Activated CD4-positive, alpha-beta memory T cell treated with anti-CD3 and anti-CD28 coated beads for 36 hours (primary cell): ENCODE data around the gene HMGA1. TPM values are rescaled to one million over a fixed set of nuclear protein-coding genes. Genes with fewer than 3 reads are reported as not detected.

ENCODE experiments used
- CTCF ChIA-PET: fragments of 350-600 bp; sonication (Branson Sonifier 250); formaldehyde crosslinking; loops from one replicate; lab custom pipeline; 2021; ENCODE audit warnings: antibody characterized with exemption, inconsistent platforms; lab: Charles Lee
- POLR2A ChIA-PET: fragments of 350-600 bp; sonication (Branson Sonifier 250); formaldehyde crosslinking; loops from one replicate; lab custom pipeline; 2021; ENCODE audit warnings: antibody characterized with exemption; lab: Charles Lee
- DNase-seq: peaks from one replicate; pipeline ENCODE4 v3.0.0-alpha.2; 2020
- H3K27ac Mint-ChIP-seq: one replicate; pipeline ENCODE4 v1.8.0; 2021; ENCODE audit warnings: mixed read lengths
- H3K27me3 Mint-ChIP-seq: one replicate; pipeline ENCODE4 v1.8.0; 2021; ENCODE audit warnings: mixed read lengths
- H3K36me3 Mint-ChIP-seq: one replicate; pipeline ENCODE4 v1.8.0; 2021; ENCODE audit warnings: mixed read lengths
- H3K4me1 Mint-ChIP-seq: one replicate; pipeline ENCODE4 v1.8.0; 2021; ENCODE audit warnings: low read depth, mixed read lengths
- H3K4me3 Mint-ChIP-seq: one replicate; pipeline ENCODE4 v1.8.0; 2021; ENCODE audit warnings: mild to moderate bottlenecking, mixed read lengths
- H3K9me3 Mint-ChIP-seq: one replicate; pipeline ENCODE4 v1.8.0; 2021; ENCODE audit warnings: mixed read lengths
- intact Hi-C: fragments of 100-400 bp; cut with micrococcal nuclease; formaldehyde crosslinking; loops from one replicate; pipeline ENCODE4 v1.15.1; 2023
- total RNA-seq, 2 experiments: library from RNA; stranded (reverse); gene quantifications; one replicate each; pipeline ENCODE4 v1.2.3, GENCODE V29; 2021

The HMGA1 gene
- total RNA-seq, 2 experiments from 2014 or later: 422 to 429 TPM

- intact Hi-C loops: loop anchor here (1.0 to 10.0 kb wide), 7 partner anchors 9 to 1889 kb away; partner anchors contain the start of genes BRD2, PHF1, SMIM29 and SNRPC
- no peaks in the 10 kb centered on the region for H3K27me3 Mint-ChIP-seq
- peak overlapping the region; percentile 93 for H3K27ac Mint-ChIP-seq
- peaks cover 22% of the 10 kb centered on the region for H3K36me3 Mint-ChIP-seq
- H3K4me1 Mint-ChIP-seq: peaks cover 32% of the 10 kb centered on the region
- ChIA-PET CTCF (interaction anchor here (1.3 to 1.8 kb wide), 2 partner anchors 13 to 53 kb away, joined by 6 to 13 read pairs; partner anchors contain the start of gene SMIM29), POLR2A (interaction anchor here (1.2 to 1.9 kb wide), 7 partner anchors 8 to 653 kb away, joined by 5 to 29 read pairs (median 6); partner anchors contain the start of genes ANKS1A, RPS10 and SMIM29)
- H3K9me3 Mint-ChIP-seq: no peaks in the 10 kb centered on the region
- DNase-seq: peak; percentile 81
- peak overlapping the region; percentile 83 for H3K4me3 Mint-ChIP-seq
Observed at GRCh38 chr6:34235307-34236130, 1.2 kb upstream of the HMGA1 start.

- DNase-seq: peak; percentile 67
- H3K4me3 Mint-ChIP-seq: peak overlapping the region; percentile 83
- H3K4me1 Mint-ChIP-seq: peaks cover 38% of the 10 kb centered on the region
- ChIA-PET CTCF (interaction anchor here (1.3 to 1.8 kb wide), 3 partner anchors 12 to 53 kb away, joined by 6 to 15 read pairs (median 13); partner anchors contain the start of gene SMIM29), POLR2A (interaction anchor here (1.2 to 1.9 kb wide), 11 partner anchors 9 to 653 kb away, joined by 3 to 29 read pairs (median 6); partner anchors contain the start of genes ANKS1A, RPS10 and SMIM29)
- peak overlapping the region; percentile 93 for H3K27ac Mint-ChIP-seq
- peaks cover 28% of the 10 kb centered on the region for H3K36me3 Mint-ChIP-seq
- H3K9me3 Mint-ChIP-seq: no peaks in the 10 kb centered on the region
- no peaks in the 10 kb centered on the region for H3K27me3 Mint-ChIP-seq
- intact Hi-C loops: loop anchor here (1.0 to 10.0 kb wide), 7 partner anchors 8 to 1889 kb away; partner anchors contain the start of genes BRD2, PHF1, SMIM29 and SNRPC
Observed at GRCh38 chr6:34236131-34236442, 586 bp upstream of the HMGA1 start.

GRCh38 chr6:34237316-34237721 is 646 bp downstream of the HMGA1 start:
- peak; percentile 48 for DNase-seq
- POLR2A ChIA-PET: interaction anchor here (1.2 to 1.9 kb wide), 14 partner anchors 10 to 651 kb away, joined by 3 to 29 read pairs (median 5); partner anchors contain the start of genes ANKS1A, RPS10 and SMIM29
- Mint-ChIP-seq H3K27ac (peak overlapping the region; percentile 93), H3K4me1 (peaks cover 50% of the 10 kb centered on the region), H3K36me3 (peaks cover 40% of the 10 kb centered on the region), H3K27me3 (no peaks in the 10 kb centered on the region), H3K4me3 (no peak overlapping the region), H3K9me3 (no peaks in the 10 kb centered on the region)
- CTCF ChIA-PET: interaction anchor here (0.6 to 1.8 kb wide), 5 partner anchors 11 to 74 kb away, joined by 3 to 15 read pairs (median 6); partner anchors contain the start of gene SMIM29
- intact Hi-C loops: loop anchor here (2.0 to 10.0 kb wide), 5 partner anchors 41 to 1887 kb away; partner anchors contain the start of genes BRD2, PHF1 and SNRPC

GRCh38 chr6:34237722-34238584 is 1.3 kb downstream of the HMGA1 start:
- peak; percentile 84 for DNase-seq
- peaks cover 47% of the 10 kb centered on the region for H3K36me3 Mint-ChIP-seq

GRCh38 chr6:34238585-34239499 is 2.2 kb downstream of the HMGA1 start:
- ChIA-PET POLR2A (no interaction called here), CTCF (no interaction called here)
- Mint-ChIP-seq H3K9me3 (no peaks in the 10 kb centered on the region), H3K36me3 (peaks cover 54% of the 10 kb centered on the region), H3K27ac (peak overlapping the region; percentile 97), H3K4me3 (peak overlapping the region; percentile 88), H3K27me3 (no peaks in the 10 kb centered on the region), H3K4me1 (peaks cover 66% of the 10 kb centered on the region)
- intact Hi-C loops: loop anchor here (5.0 to 10.0 kb wide), 4 partner anchors 518 to 1886 kb away; partner anchors contain the start of genes BRD2, PHF1 and SNRPC
- DNase-seq: peak; percentile 5

More at GRCh38 chr6:34237722-34238584, 1.3 kb downstream of the HMGA1 start:
- Mint-ChIP-seq H3K9me3 (no peaks in the 10 kb centered on the region), H3K4me3 (peak overlapping the region; percentile 88), H3K27ac (peak overlapping the region; percentile 97), H3K4me1 (peaks cover 57% of the 10 kb centered on the region), H3K27me3 (no peaks in the 10 kb centered on the region)
- ChIA-PET POLR2A (interaction anchor here (1.2 to 1.9 kb wide), 12 partner anchors 10 to 419 kb away, joined by 3 to 29 read pairs (median 6); partner anchors contain the start of genes RPS10 and SMIM29), CTCF (interaction anchor here (1.4 to 1.8 kb wide), 2 partner anchors 10 to 42 kb away, joined by 13 to 15 read pairs; partner anchors contain the start of gene SMIM29)
- intact Hi-C loops: loop anchor here (2.0 to 10.0 kb wide), 5 partner anchors 41 to 1887 kb away; partner anchors contain the start of genes BRD2, PHF1 and SNRPC

- ChIA-PET CTCF (interaction anchor here (1.1 kb wide), 1 partner anchor 43 kb away, joined by 3 read pairs; no protein-coding TSS in a partner anchor), POLR2A (interaction anchor here (1.1 kb wide), 1 partner anchor 10 kb away, joined by 3 read pairs; the partner anchor contains the start of gene SMIM29)
- peak overlapping the region; percentile 97 for H3K27ac Mint-ChIP-seq
- no peaks in the 10 kb centered on the region for H3K27me3 Mint-ChIP-seq
- H3K4me3 Mint-ChIP-seq: peak overlapping the region; percentile 88
- H3K36me3 Mint-ChIP-seq: peaks cover 57% of the 10 kb centered on the region
- intact Hi-C loops: loop anchor here (5.0 to 10.0 kb wide), 4 partner anchors 518 to 1885 kb away; partner anchors contain the start of genes BRD2, PHF1 and SNRPC
- DNase-seq: no peak
- no peaks in the 10 kb centered on the region for H3K9me3 Mint-ChIP-seq
- peaks cover 67% of the 10 kb centered on the region for H3K4me1 Mint-ChIP-seq
Observed at GRCh38 chr6:34239500-34239825, 2.8 kb downstream of the HMGA1 start.

- DNase-seq: no peak
- ChIA-PET CTCF (interaction anchor here (1.0 to 1.1 kb wide), 2 partner anchors 10 to 44 kb away, joined by 3 to 4 read pairs; no protein-coding TSS in a partner anchor), POLR2A (interaction anchor here (1.1 kb wide), 1 partner anchor 9 kb away, joined by 3 read pairs; the partner anchor contains the start of gene SMIM29)
- peaks cover 61% of the 10 kb centered on the region for H3K36me3 Mint-ChIP-seq
- H3K4me1 Mint-ChIP-seq: peaks cover 70% of the 10 kb centered on the region
- no peak overlapping the region for H3K4me3 Mint-ChIP-seq
- H3K27ac Mint-ChIP-seq: peak overlapping the region; percentile 97
- intact Hi-C loops: loop anchor here (5.0 to 10.0 kb wide), 4 partner anchors 517 to 1885 kb away; partner anchors contain the start of genes BRD2, PHF1 and SNRPC
- H3K9me3 Mint-ChIP-seq: no peaks in the 10 kb centered on the region
- no peaks in the 10 kb centered on the region for H3K27me3 Mint-ChIP-seq
Observed at GRCh38 chr6:34239893-34240292, 3.2 kb downstream of the HMGA1 start.

- ChIA-PET POLR2A (interaction anchor here (1.1 kb wide), 1 partner anchor 9 kb away, joined by 3 read pairs; the partner anchor contains the start of gene SMIM29), CTCF (interaction anchor here (1.0 to 1.1 kb wide), 2 partner anchors 9 to 45 kb away, joined by 3 to 4 read pairs; no protein-coding TSS in a partner anchor)
- Mint-ChIP-seq H3K36me3 (peaks cover 68% of the 10 kb centered on the region), H3K4me3 (no peak overlapping the region), H3K9me3 (no peaks in the 10 kb centered on the region), H3K4me1 (peaks cover 77% of the 10 kb centered on the region), H3K27ac (peak overlapping the region; percentile 97), H3K27me3 (no peaks in the 10 kb centered on the region)
- DNase-seq: no peak
- intact Hi-C loops: no loop called here
Observed at GRCh38 chr6:34240329-34241248, 3.9 kb downstream of the HMGA1 start.
